Measurements from ENCODE around the gene TDP1.

- TF ChIP-seq EZH2phosphoT487 (IDR thresholded peaks at IDR 0.05; ENCODE audit: low read depth, severe bottlenecking, unreplicated experiment), result no peak
- no peak for TF ChIP-seq CTCF (IDR thresholded peaks at IDR 0.05; ENCODE audit: poor library complexity)
- TF ChIP-seq EZH2 (IDR thresholded peaks at IDR 0.05; ENCODE audit: borderline replicate concordance), result no peak
Measured at GRCh38 chr14:90017371-90017770, 61.6 kb downstream of the TDP1 start.
